ENCODE results near the gene SIT1.
A peak's percentile ranks its signal among the peaks of the same experiment; 100 is the strongest.

Gene SIT1

GRCh38 chr9:35682051-35682450 lies 31.3 kb upstream of the SIT1 start:
- no peak for FAIRE-seq

DNA sequence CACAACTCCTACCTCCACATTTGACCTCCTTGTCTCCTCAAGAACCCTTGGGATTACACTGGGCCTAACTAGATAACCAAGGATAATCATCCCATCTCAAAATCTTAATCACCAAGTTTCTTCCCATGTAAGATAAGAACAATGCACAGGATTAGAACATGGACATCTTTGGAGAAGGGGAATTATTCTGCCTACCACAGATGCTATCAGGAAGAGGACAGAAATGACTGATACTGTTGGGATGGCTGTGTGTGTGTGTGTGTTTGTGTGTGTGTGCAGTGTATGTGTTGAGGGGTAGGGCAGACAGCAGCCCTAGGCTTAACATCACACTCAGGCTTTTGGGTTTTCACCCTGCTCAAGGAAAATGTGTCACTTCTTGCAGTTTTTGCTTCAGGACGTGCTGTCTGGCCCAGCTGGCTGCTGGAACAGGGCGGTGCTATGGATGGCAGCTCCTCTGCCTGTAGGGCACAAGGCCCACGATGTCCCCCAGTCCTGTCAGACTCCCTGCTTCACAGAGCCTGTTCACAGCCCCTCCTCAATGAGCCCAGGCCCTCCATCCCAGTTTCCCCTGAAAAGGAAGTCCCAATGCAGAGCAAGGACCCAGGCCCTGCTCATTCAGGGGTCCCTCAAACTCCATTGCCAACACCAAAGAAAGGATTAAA lies 30.7 kb upstream of the SIT1 start:
- no peak for FAIRE-seq

DNA sequence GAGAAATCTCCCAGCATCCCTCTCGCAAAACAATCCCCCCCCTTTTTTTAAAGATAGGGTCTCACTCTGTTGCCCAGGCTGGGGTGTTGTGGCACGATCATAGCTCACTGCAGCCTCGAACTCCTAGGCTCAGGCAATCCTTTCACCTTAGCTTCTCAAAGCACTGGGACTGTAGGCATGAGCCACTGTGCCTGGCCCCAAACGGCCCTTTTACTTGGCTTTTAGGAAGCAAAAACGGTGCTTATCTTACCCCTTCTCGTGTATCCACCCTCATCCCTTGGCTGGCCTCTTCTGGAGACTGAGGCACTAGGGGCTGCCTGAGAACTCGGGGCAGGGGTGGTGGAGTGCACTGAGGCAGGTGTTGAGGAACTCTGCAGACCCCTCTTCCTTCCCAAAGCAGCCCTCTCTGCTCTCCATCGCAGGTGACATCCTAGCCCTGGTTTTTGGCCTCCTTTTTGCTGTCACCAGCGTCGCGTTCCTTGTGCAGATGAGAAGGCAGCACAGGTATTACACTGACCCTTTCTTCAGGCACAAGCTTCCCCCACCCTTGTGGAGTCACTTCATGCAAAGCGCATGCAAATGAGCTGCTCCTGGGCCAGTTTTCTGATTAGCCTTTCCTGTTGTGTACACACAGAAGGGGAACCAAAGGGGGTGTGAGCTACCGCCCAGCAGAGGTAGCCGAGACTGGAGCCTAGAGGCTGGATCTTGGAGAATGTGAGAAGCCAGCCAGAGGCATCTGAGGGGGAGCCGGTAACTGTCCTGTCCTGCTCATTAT lies 29.8 kb upstream of the SIT1 start:
- no peak for FAIRE-seq

DNA sequence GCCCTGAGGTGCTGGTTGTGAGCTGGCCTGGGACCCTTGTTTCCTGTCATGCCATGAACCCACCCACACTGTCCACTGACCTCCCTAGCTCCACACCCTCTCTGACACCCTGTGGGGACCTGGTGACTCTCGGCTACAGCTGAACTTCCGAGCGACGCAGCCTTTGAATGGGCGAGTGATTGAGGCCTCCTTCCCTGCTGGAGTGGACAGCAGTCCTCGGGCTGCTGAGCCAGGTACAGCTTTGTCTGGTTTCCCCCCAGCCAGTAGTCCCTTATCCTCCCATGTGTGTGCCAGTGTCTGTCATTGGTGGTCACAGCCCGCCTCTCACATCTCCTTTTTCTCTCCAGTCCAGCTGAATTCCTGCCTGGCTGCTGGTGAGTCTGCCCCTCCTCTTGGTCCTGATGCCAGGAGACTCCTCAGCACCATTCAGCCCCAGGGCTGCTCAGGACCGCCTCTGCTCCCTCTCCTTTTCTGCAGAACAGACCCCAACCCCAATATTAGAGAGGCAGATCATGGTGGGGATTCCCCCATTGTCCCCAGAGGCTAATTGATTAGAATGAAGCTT lies 29.1 kb upstream of the SIT1 start:
- FAIRE-seq: no peak

- FAIRE-seq: no peak
Measured at GRCh38 chr9:35679091-35679490, 28.4 kb upstream of the SIT1 start.

DNA sequence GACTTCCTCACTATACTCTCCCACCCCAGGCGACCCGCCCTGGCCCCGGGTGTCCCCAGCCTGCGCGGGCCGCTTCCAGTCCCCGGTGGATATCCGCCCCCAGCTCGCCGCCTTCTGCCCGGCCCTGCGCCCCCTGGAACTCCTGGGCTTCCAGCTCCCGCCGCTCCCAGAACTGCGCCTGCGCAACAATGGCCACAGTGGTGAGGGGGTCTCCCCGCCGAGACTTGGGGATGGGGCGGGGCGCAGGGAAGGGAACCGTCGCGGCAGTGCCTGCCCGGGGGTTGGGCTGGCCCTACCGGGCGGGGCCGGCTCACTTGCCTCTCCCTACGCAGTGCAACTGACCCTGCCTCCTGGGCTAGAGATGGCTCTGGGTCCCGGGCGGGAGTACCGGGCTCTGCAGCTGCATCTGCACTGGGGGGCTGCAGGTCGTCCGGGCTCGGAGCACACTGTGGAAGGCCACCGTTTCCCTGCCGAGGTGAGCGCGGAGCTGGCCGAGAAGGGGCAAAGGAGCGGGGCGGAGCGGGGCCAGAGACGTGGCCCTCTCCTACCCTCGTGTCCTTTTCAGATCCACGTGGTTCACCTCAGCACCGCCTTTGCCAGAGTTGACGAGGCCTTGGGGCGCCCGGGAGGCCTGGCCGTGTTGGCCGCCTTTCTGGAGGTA lies 25.1 kb upstream of the SIT1 start:
- no peak for FAIRE-seq

- FAIRE-seq: no peak
Measured at GRCh38 chr9:35675204-35675603, 24.5 kb upstream of the SIT1 start.

GRCh38 chr9:35674025-35674361 lies 23.3 kb upstream of the SIT1 start:
- no peak for FAIRE-seq

DNA sequence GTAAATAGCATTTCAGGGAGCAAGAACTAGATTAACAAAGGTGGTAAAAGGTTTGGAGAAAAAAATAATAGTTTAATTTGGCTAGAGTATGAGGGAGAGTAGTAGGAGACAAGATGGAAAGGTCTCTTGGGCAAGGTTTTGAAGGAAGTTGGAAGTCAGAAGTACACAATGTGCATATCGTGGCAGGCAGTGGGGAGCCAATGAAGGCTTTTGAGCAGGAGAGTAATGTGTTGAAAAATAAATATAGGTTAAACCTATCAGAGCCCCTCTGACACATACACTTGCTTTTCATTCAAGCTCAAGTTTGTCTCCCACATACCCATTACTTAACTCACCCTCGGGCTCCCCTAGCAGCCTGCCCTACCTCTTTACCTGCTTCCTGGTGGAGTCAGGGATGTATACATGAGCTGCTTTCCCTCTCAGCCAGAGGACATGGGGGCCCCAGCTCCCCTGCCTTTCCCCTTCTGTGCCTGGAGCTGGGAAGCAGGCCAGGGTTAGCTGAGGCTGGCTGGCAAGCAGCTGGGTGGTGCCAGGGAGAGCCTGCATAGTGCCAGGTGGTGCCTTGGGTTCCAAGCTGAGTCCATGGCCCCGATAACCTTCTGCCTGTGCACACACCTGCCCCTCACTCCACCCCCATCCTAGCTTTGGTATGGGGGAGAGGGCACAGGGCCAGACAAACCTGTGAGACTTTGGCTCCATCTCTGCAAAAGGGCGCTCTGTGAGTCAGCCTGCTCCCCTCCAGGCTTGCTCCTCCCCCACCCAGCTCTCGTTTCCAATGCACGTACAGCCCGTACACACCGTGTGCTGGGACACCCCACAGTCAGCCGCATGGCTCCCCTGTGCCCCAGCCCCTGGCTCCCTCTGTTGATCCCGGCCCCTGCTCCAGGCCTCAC lies 22.6 kb upstream of the SIT1 start, which contains the start of gene CA9:
Gene CA9, plus strand, starts transcription at position 797 of the 893 bp plus-strand sequence. Its CDS starts 32 bp downstream, at position 829.
- no peak for FAIRE-seq

DNA sequence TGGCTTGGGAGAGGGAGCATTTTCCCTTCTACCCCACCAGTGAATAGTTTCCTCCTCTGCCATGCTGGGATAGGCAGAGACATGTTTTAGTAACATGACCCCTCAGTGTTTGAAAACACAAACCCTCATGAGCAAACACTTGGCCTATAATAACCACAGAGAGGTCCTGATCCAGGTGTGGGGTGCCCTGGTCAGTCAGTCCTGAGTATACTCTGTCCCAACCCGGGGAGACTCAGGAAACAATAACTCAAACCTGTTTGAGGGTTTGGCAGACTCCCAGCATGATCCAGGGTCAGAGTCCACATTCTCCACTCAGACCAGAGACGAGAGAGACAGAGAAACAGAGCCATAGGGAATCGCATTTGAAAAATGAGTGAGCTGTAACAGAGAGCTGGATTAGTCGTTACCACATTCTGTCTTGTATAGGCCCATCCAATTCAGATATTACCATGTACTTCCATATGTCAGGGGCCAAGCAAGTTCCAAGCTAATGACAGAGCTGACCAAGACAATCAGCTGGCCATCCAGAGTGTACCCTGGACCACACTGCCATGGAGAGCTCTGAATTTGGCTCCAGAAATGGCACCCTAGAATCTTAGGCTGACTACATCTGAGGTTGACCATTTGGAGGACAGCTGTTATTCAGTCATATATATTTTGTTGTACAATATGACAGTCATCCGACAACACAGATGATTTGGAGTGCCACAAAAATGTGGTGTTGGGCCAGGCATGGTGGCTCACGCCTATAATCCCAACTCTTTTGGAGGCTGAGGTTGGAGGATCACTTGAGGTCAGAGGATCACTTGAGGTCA lies 18.8 kb upstream of the SIT1 start:
- no peak for FAIRE-seq

DNA sequence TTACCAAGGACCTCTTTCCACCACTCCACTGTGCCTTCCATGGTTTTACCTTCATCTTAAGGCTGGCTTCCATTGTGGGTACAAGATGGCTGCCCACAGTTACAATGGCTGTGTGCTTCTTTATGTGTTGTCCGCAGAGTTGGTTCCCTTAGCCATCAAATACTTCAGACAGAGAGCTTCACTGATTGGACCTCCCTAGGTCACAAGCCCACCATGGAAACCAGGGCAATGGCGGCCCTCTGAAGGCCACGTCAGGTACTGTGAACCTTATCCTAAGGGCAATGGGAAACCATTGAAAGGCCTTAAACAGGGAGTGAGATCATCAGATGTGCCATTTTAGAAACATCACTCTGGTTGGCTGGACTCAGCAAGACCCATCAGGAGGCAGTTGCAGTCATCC lies 17.2 kb upstream of the SIT1 start:
- no peak for FAIRE-seq

DNA sequence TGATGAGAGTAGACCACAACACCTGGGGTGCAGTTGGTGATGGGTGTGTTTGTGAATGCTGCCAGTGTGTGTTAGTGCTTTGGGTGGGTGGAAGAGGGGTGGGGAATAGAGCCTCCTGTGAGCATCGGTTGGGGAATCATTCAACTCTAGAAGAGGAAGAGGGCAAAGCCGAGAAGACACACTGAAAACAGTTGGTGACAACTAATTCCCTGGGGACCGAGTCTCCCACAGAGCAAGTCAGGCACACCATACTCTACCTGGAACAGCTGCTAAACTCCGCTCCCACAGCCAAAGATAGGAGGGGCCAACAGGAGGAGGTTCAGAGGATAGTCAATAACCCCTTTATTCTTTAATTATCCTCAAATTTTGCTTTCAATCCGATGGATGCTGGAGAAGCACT lies 15.8 kb upstream of the SIT1 start:
- FAIRE-seq: no peak

DNA sequence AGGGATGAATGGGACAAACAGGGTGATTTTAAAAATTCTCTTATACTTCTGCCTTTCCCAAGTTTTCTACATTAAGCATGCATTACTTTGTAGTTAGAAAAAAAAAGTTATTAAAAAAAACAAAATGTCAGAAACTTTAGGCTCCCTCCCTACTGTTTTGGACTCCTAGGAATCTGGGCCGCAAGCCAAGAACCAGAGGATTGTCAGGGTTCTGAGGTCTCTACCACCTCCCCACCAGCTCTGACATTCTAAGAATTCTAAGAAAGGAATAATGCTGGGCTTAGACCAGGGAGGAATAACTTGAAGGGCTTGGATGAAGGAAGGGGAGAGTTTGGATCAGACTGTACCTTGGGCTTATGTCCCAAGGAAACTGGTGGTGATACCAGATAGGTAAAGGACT lies 15.3 kb upstream of the SIT1 start:
- no peak for FAIRE-seq

- FAIRE-seq: no peak
Measured at GRCh38 chr9:35665471-35665818, 14.7 kb upstream of the SIT1 start.

GRCh38 chr9:35664531-35665470 lies 14.1 kb upstream of the SIT1 start, which contains the start of gene ARHGEF39:
TSS of gene ARHGEF39 (minus strand) at chr9:35665195. CDS start at chr9:35665169, 26 bp downstream.
- FAIRE-seq: no peak

- no peak for FAIRE-seq
Measured at GRCh38 chr9:35662437-35662836, 11.7 kb upstream of the SIT1 start.

- no peak for FAIRE-seq
Measured at GRCh38 chr9:35661756-35662350, 11.1 kb upstream of the SIT1 start.

DNA sequence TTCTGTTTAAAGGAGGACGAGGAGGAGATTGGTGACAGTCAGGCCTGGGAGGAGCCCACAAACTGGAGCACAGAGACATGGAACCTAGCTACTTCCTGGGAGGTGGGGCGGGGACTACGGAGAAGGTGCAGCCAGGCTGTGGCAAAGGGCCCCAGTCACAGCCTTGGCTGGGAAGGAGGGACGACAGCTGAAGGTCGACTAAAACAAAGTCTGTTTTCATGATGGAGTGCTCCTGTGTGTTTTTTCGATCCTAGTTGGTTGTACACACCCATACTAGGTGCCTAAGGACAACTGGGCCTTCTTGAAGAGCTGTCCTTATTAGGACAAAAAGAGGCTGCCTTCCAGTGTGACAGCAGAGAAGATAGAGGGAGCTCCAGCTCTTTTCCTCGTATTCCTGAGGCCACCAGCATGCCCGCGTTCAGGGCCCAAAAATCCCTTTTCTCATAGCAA lies 10.3 kb upstream of the SIT1 start:
- peak; percentile 53 for FAIRE-seq

GRCh38 chr9:35659340-35659739 lies 8.6 kb upstream of the SIT1 start:
- no peak for FAIRE-seq

DNA sequence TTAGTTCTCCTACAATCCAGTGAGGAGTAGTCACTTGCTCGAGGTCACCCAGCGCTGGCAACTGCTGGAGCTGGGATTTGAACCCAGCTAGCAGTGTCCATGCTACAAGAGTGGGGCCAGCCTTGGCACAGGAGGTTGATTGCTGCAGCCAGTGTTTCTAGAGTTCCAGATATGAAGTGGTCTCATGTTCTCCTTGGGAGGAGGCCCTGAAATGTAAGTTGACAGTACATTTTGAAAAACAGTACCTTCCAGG lies 8.2 kb upstream of the SIT1 start:
- no peak for FAIRE-seq

All from G401.6 (cell line).